HUES48 (cell line): ENCODE results near the gene RNF225.

Experiments used
- H3K27ac ChIP-seq: one replicate; pipeline ENCODE4 v1.7.0; 2013; ENCODE audit warnings: low read depth, low read length, inconsistent platforms
- H3K27me3 ChIP-seq: 2 replicates; pipeline ENCODE4 v1.6.1; 2013; ENCODE audit warnings: mild to moderate bottlenecking, low read length; ENCODE audit not compliant: control insufficient read depth, insufficient read depth
- H3K36me3 ChIP-seq: 2 replicates; pipeline ENCODE4 v1.6.1; 2013; ENCODE audit warnings: low read length; ENCODE audit not compliant: control insufficient read depth, insufficient read depth
- H3K4me1 ChIP-seq: 2 replicates; pipeline ENCODE4 v1.6.1; 2013; ENCODE audit warnings: mild to moderate bottlenecking, low read length; ENCODE audit not compliant: control insufficient read depth, insufficient read depth
- H3K4me3 ChIP-seq: 2 replicates; pipeline ENCODE4 v1.5.1; 2013; ENCODE audit warnings: mild to moderate bottlenecking, low read depth, low read length
- H3K9ac ChIP-seq: 2 replicates; pipeline ENCODE4 v1.6.1; 2013; ENCODE audit warnings: mild to moderate bottlenecking, low read depth, low read length, moderate library complexity
- H3K9me3 ChIP-seq: 2 replicates; pipeline ENCODE4 v1.6.1; 2013; ENCODE audit warnings: low read length; ENCODE audit not compliant: control insufficient read depth, insufficient read depth

Gene RNF225

GRCh38 chr19:58394821-58395219 lies 636 bp upstream of the RNF225 start:
- Histone ChIP-seq H3K4me1 (peaks cover 7% of the 10 kb centered on the region; the same call in 1 of the 2 replicates), H3K27me3 (peaks cover 10% of the 10 kb centered on the region), H3K27ac (no peak overlapping the region), H3K9ac (no peak overlapping the region), H3K4me3 (no peak overlapping the region), H3K36me3 (peaks cover 51% of the 10 kb centered on the region), H3K9me3 (no peaks in the 10 kb centered on the region)

GRCh38 chr19:58395979-58396627 lies 647 bp downstream of the RNF225 start:
- H3K4me3 ChIP-seq, result peak overlapping the region; percentile 53
- no peak overlapping the region for H3K9ac ChIP-seq
- H3K27ac ChIP-seq, result no peak overlapping the region
- no peaks in the 10 kb centered on the region for H3K9me3 ChIP-seq
- H3K27me3 ChIP-seq, result peaks cover 10% of the 10 kb centered on the region
- H3K36me3 ChIP-seq, result peaks cover 39% of the 10 kb centered on the region
- peaks cover 7% of the 10 kb centered on the region; the same call in 1 of the 2 replicates for H3K4me1 ChIP-seq

- H3K4me1 ChIP-seq, result peaks cover 7% of the 10 kb centered on the region; the same call in 1 of the 2 replicates
- H3K27ac ChIP-seq, result no peak overlapping the region
- peaks cover 10% of the 10 kb centered on the region for H3K27me3 ChIP-seq
- H3K36me3 ChIP-seq, result peaks cover 31% of the 10 kb centered on the region
- peak overlapping the region; percentile 53; the same call in 1 of the 2 replicates for H3K4me3 ChIP-seq
- no peak overlapping the region for H3K9ac ChIP-seq
- H3K9me3 ChIP-seq, result no peaks in the 10 kb centered on the region
Measured at GRCh38 chr19:58396691-58397532, 1.5 kb downstream of the RNF225 start.

- no peak overlapping the region for H3K4me3 ChIP-seq
- peaks cover 7% of the 10 kb centered on the region; the same call in 1 of the 2 replicates for H3K4me1 ChIP-seq
- peaks cover 10% of the 10 kb centered on the region for H3K27me3 ChIP-seq
- H3K9me3 ChIP-seq, result no peaks in the 10 kb centered on the region
- no peak overlapping the region for H3K27ac ChIP-seq
- H3K9ac ChIP-seq, result no peak overlapping the region
- peaks cover 24% of the 10 kb centered on the region for H3K36me3 ChIP-seq
Measured at GRCh38 chr19:58397533-58398037, 2.1 kb downstream of the RNF225 start.

GRCh38 chr19:58398087-58398486 lies 2.6 kb downstream of the RNF225 start:
- Histone ChIP-seq H3K27me3 (peaks cover 10% of the 10 kb centered on the region), H3K9me3 (no peaks in the 10 kb centered on the region), H3K27ac (no peak overlapping the region), H3K4me1 (peaks cover 7% of the 10 kb centered on the region; the same call in 1 of the 2 replicates), H3K36me3 (peaks cover 19% of the 10 kb centered on the region), H3K4me3 (no peak overlapping the region), H3K9ac (no peak overlapping the region)

- H3K4me3 ChIP-seq, result no peak overlapping the region
- peaks cover 15% of the 10 kb centered on the region for H3K36me3 ChIP-seq
- H3K27me3 ChIP-seq, result peaks cover 10% of the 10 kb centered on the region
- no peak overlapping the region for H3K9ac ChIP-seq
- peaks cover 7% of the 10 kb centered on the region; the same call in 1 of the 2 replicates for H3K4me1 ChIP-seq
- H3K9me3 ChIP-seq, result no peaks in the 10 kb centered on the region
- no peak overlapping the region for H3K27ac ChIP-seq
Measured at GRCh38 chr19:58398545-58398944, 3.1 kb downstream of the RNF225 start.

GRCh38 chr19:58399903-58400302 lies 4.4 kb downstream of the RNF225 start:
- H3K36me3 ChIP-seq, result peaks cover 1% of the 10 kb centered on the region; the same call in 1 of the 2 replicates
- no peaks in the 10 kb centered on the region for H3K9me3 ChIP-seq
- no peak overlapping the region for H3K27ac ChIP-seq
- H3K4me1 ChIP-seq, result peaks cover 7% of the 10 kb centered on the region; the same call in 1 of the 2 replicates
- H3K4me3 ChIP-seq, result no peak overlapping the region
- peaks cover 10% of the 10 kb centered on the region for H3K27me3 ChIP-seq
- H3K9ac ChIP-seq, result no peak overlapping the region

- peak overlapping the region; percentile 57 for H3K4me3 ChIP-seq
- no peaks in the 10 kb centered on the region for H3K36me3 ChIP-seq
- H3K27me3 ChIP-seq, result peaks cover 10% of the 10 kb centered on the region
- no peak overlapping the region for H3K9ac ChIP-seq
- no peak overlapping the region for H3K27ac ChIP-seq
- H3K4me1 ChIP-seq, result peaks cover 7% of the 10 kb centered on the region; the same call in 1 of the 2 replicates
- H3K9me3 ChIP-seq, result no peaks in the 10 kb centered on the region
Measured at GRCh38 chr19:58400316-58400915, 5.0 kb downstream of the RNF225 start.

GRCh38 chr19:58400916-58401839 lies 5.7 kb downstream of the RNF225 start:
- Histone ChIP-seq H3K36me3 (no peaks in the 10 kb centered on the region), H3K9ac (no peak overlapping the region), H3K4me3 (peak overlapping the region; percentile 60), H3K9me3 (no peaks in the 10 kb centered on the region), H3K4me1 (peaks cover 3% of the 10 kb centered on the region; the same call in 1 of the 2 replicates), H3K27me3 (peaks cover 10% of the 10 kb centered on the region), H3K27ac (peak overlapping the region; percentile 36)

- Histone ChIP-seq H3K9ac (no peak overlapping the region), H3K27me3 (peaks cover 6% of the 10 kb centered on the region), H3K27ac (no peak overlapping the region), H3K4me1 (peaks cover 2% of the 10 kb centered on the region; the same call in 1 of the 2 replicates), H3K36me3 (no peaks in the 10 kb centered on the region), H3K9me3 (no peaks in the 10 kb centered on the region), H3K4me3 (peak overlapping the region; percentile 60)
Measured at GRCh38 chr19:58401840-58402421, 6.5 kb downstream of the RNF225 start.
